ENCODE results near the gene STXBP2.

STXBP2 gene

GRCh38 chr19:7681340-7682174, 44.6 kb downstream of the STXBP2 start:
- peak; percentile 73 to 84 for DNase-seq

GRCh38 chr19:7682175-7682855, 45.4 kb downstream of the STXBP2 start:
- DNase-seq: no peak

- no peak for DNase-seq
Measured at GRCh38 chr19:7685546-7686445, 48.9 kb downstream of the STXBP2 start.

- no peak for DNase-seq
Measured at GRCh38 chr19:7687177-7687576, 50.3 kb downstream of the STXBP2 start.

- DNase-seq: no peak
Measured at GRCh38 chr19:7689165-7689564, 52.3 kb downstream of the STXBP2 start.

- DNase-seq: no peak
Measured at GRCh38 chr19:7690779-7691258, 53.9 kb downstream of the STXBP2 start.

- DNase-seq: no peak
Measured at GRCh38 chr19:7691497-7691896, 54.6 kb downstream of the STXBP2 start.

- DNase-seq: no peak
Measured at GRCh38 chr19:7692417-7693088, 55.6 kb downstream of the STXBP2 start.

- DNase-seq: no peak
Measured at GRCh38 chr19:7694499-7694898, 57.6 kb downstream of the STXBP2 start.
